HCT116 (cell line): Measurements from ENCODE around the gene H3-3A. TPM values are rescaled to one million over a fixed set of nuclear protein-coding genes. Genes with fewer than 3 reads are reported as not detected.

Source experiments
- ATAC-seq: fragments of 200-7000 bp; cut with Tn5 transposase; 2 replicates; pipeline ENCODE4 v1.9.1; 2020; ENCODE audit warnings: mild to moderate bottlenecking, moderate library complexity
- BruUV-seq: library from RNA; stranded (reverse); fragments of 400-500 nt; replicated peaks from 2 replicates; lab custom pipeline; 2021; lab: Mats Ljungman, UMichigan
- CTCF ChIA-PET: fragments of 300-600 bp; sonication (Branson Sonifier 250); formaldehyde crosslinking; loops from one replicate; lab custom pipeline; 2021; ENCODE audit warnings: antibody characterized with exemption; lab: Charles Lee
- POLR2A ChIA-PET: fragments of 300-600, 350-600 bp; sonication (Branson Sonifier 250); formaldehyde crosslinking; loops from one replicate; lab custom pipeline; 2021; ENCODE audit warnings: antibody characterized with exemption; lab: Charles Lee
- RAD21 ChIA-PET, 2 experiments: fragments of 300-600 bp; sonication (Branson Sonifier 250); formaldehyde crosslinking; loops; one replicate each; lab custom pipeline; 2023; ENCODE audit warnings: low total read pairs in 2 of 2; ENCODE audit not compliant: uncharacterized antibody in 2 of 2, unreplicated experiment in 2 of 2, low non-redundant PET in 1 of 2; lab: Charles Lee
- DNase-seq: peaks from one replicate; pipeline ENCODE4 v3.0.0-alpha.2; 2010; ENCODE audit warnings: low read depth, low spot score
- H2AFZ ChIP-seq: fragments of 200-600 bp; shearing (Covaris generic), sonication (generic); 2 replicates; pipeline ENCODE4 v1.6.1; 2017; ENCODE audit warnings: low read depth, mixed run types, mixed read lengths, antibody characterized with exemption, low read length; ENCODE audit not compliant: poor library complexity, severe bottlenecking
- H3K27ac ChIP-seq: 2 replicates; pipeline ENCODE4 v1.5.1; 2012; ENCODE audit warnings: low read depth, low read length
- H3K27me3 ChIP-seq: fragments of 200-600 bp; sonication (generic); 2 replicates; pipeline ENCODE4 v1.6.1; 2016; ENCODE audit warnings: mixed run types, low read length, mixed read lengths; ENCODE audit not compliant: insufficient read depth
- H3K36me3 ChIP-seq, 2 experiments: fragments of 200-500 bp in 1 of 2; fragments of 200-600 bp in 1 of 2; sonication (Bioruptor generic) in 1 of 2; sonication (generic) in 1 of 2; 2 replicates each; pipeline versions ENCODE4 v1.5.1 to v1.6.1; 2014 to 2016; ENCODE audit warnings: low read length in 2 of 2, inconsistent platforms in 1 of 2, mixed read lengths in 1 of 2, mixed run types in 1 of 2; ENCODE audit not compliant: insufficient read depth in 2 of 2, control insufficient read depth in 1 of 2
- H3K4me1 ChIP-seq, 2 experiments: fragments of 200-600 bp in 1 of 2; sonication (generic) in 1 of 2; 2 replicates each; pipeline versions ENCODE4 v1.5.1 to v1.6.1; 2012 to 2017; ENCODE audit warnings: low read length in 2 of 2, inconsistent platforms in 1 of 2, mild to moderate bottlenecking in 1 of 2, mixed read lengths in 1 of 2, mixed run types in 1 of 2, moderate library complexity in 1 of 2; ENCODE audit not compliant: insufficient read depth in 2 of 2, control insufficient read depth in 1 of 2
- H3K4me2 ChIP-seq: fragments of 200-600 bp; sonication (generic); 2 replicates; pipeline ENCODE4 v1.6.1; 2017; ENCODE audit warnings: mixed run types, low read length, mixed read lengths
- H3K4me3 ChIP-seq, 2 experiments: fragments of 200-600 bp in 1 of 2; sonication (generic) in 1 of 2; replicated peaks in 1 of 2; 2 replicates each; pipeline ENCODE4 v1.5.1; 2011 to 2016; ENCODE audit warnings: low read length in 2 of 2, control low read depth in 1 of 2, low read depth in 1 of 2, mild to moderate bottlenecking in 1 of 2, mixed read lengths in 1 of 2, mixed run types in 1 of 2
- H3K79me2 ChIP-seq: fragments of 200-600 bp; sonication (generic); 2 replicates; pipeline ENCODE4 v1.6.1; 2017; ENCODE audit warnings: mild to moderate bottlenecking, mixed run types, low read length, moderate library complexity, mixed read lengths; ENCODE audit not compliant: insufficient read depth
- H3K9ac ChIP-seq: fragments of 200-600 bp; sonication (generic); 2 replicates; pipeline ENCODE4 v1.6.1; 2016; ENCODE audit warnings: low read length, mixed read lengths
- H3K9me2 ChIP-seq: fragments of 200-600 bp; sonication (generic), shearing (Covaris generic); 2 replicates; pipeline ENCODE4 v1.6.1; 2017; ENCODE audit warnings: mixed run types, mild to moderate bottlenecking, moderate library complexity; ENCODE audit not compliant: insufficient read depth
- H3K9me3 ChIP-seq, 2 experiments: fragments of 200-500 bp in 1 of 2; fragments of 200-600 bp in 1 of 2; sonication (Bioruptor generic) in 1 of 2; sonication (generic) in 1 of 2; 2 replicates each; pipeline ENCODE4 v1.6.1; 2014 to 2017; ENCODE audit warnings: low read length in 2 of 2, mixed read lengths in 2 of 2, inconsistent platforms in 1 of 2, low read depth in 1 of 2, mild to moderate bottlenecking in 1 of 2, mixed run types in 1 of 2, moderate library complexity in 1 of 2; ENCODE audit not compliant: control insufficient read depth in 1 of 2, insufficient read depth in 1 of 2
- H4K20me1 ChIP-seq: fragments of 200-600 bp; sonication (generic), shearing (Covaris generic); 2 replicates; pipeline ENCODE4 v1.6.1; 2017; ENCODE audit warnings: mixed run types, mild to moderate bottlenecking, moderate library complexity; ENCODE audit not compliant: insufficient read depth
- RAD21 ChIP-seq: IDR thresholded peaks from 2 replicates; pipeline ENCODE4 v1.6.1; 2012; ENCODE audit warnings: low read depth, mild to moderate bottlenecking
- REST ChIP-seq: IDR thresholded peaks from 2 replicates; pipeline ENCODE4 v1.6.1; 2012; ENCODE audit warnings: low read depth
- YY1 ChIP-seq: IDR thresholded peaks from 2 replicates; pipeline ENCODE4 v1.6.1; 2011; ENCODE audit warnings: low read length, low read depth, moderate library complexity, mild to moderate bottlenecking; ENCODE audit not compliant: insufficient replicate concordance; ENCODE audit errors: extremely low read depth
- ZFX ChIP-seq: fragments of 450-650 bp; IDR thresholded peaks from 2 replicates; pipeline ENCODE4 v1.6.1; 2017
- intact Hi-C: fragments of 100-400 bp; cut with micrococcal nuclease; formaldehyde crosslinking; loops from 2 replicates; pipeline ENCODE4 v1.10.0; 2022
- total RNA-seq: library from RNA; stranded (reverse); gene quantifications from one replicate; pipeline ENCODE4 v1.2.1, GENCODE V29; 2021; ENCODE audit not compliant: unreplicated experiment

Gene H3-3A
- total RNA-seq, 1 experiment from 2014 or later = 386 TPM

- Histone ChIP-seq H3K4me2 (no peak overlapping the region), H3K4me1 (peaks cover 6 to 9% of the 10 kb centered on the region in 2 experiments; a peak in 3 of 4 replicates), H3K4me3 (no peak overlapping the region), H3K27ac (no peak overlapping the region), H3K27me3 (no peaks in the 10 kb centered on the region), H3K9me3 (no peaks in the 10 kb centered on the region), H2AFZ (no peak overlapping the region), H3K9me2 (no peaks in the 10 kb centered on the region), H3K36me3 (peaks cover 42 to 50% of the 10 kb centered on the region in 2 experiments), H3K9ac (no peak overlapping the region), H3K79me2 (peaks cover 80% of the 10 kb centered on the region), H4K20me1 (peaks cover 33% of the 10 kb centered on the region; the same call in 1 of the 2 replicates)
- intact Hi-C loops = loop anchor here (10.0 kb wide), 1 partner anchor 592 kb away; no protein-coding TSS in a partner anchor
- ChIA-PET CTCF (no interaction called here), POLR2A (no interaction called here), RAD21 (no interaction called here)
- no peak for DNase-seq
- no peak for ATAC-seq
- no TSS peak for BruUV-seq
- TF ChIP-seq ZFX = no peak
Measured at GRCh38 chr1:226066415-226067078, 4.0 kb downstream of the H3-3A start.

- TF ChIP-seq YY1 (no peak), RAD21 (no peak), REST (no peak)
- no peak overlapping the region for H3K4me3 ChIP-seq
- BruUV-seq = no TSS peak
- no peaks in the 10 kb centered on the region for H3K9me2 ChIP-seq
- H3K36me3 ChIP-seq = peaks cover 55 to 63% of the 10 kb centered on the region in 2 experiments
- H3K4me2 ChIP-seq = no peak overlapping the region
- H3K79me2 ChIP-seq = peaks cover 56% of the 10 kb centered on the region
- ChIA-PET POLR2A (interaction anchor here (1.5 kb wide), 1 partner anchor 8 kb away, joined by 4 read pairs; no protein-coding TSS in a partner anchor), RAD21 (no interaction called here), CTCF (no interaction called here)
- no peaks in the 10 kb centered on the region for H3K9me3 ChIP-seq
- ATAC-seq (no peak), DNase-seq (no peak)
- intact Hi-C loops = loop anchor here (10.0 kb wide), 1 partner anchor 595 kb away; no protein-coding TSS in a partner anchor
- H3K27me3 ChIP-seq = no peaks in the 10 kb centered on the region
- H3K9ac ChIP-seq = no peak overlapping the region
- no peak overlapping the region for H2AFZ ChIP-seq
- H3K4me1 ChIP-seq = peaks cover 1 to 4% of the 10 kb centered on the region in 2 experiments; a peak in 3 of 4 replicates
- peaks cover 21% of the 10 kb centered on the region; the same call in 1 of the 2 replicates for H4K20me1 ChIP-seq
- no peak overlapping the region for H3K27ac ChIP-seq
Measured at GRCh38 chr1:226069811-226070489, 7.4 kb downstream of the H3-3A start.
